HG02678 (cell line): ENCODE results near the gene RNF31.
"Not testable (repeated sequence)": the region's sequence is repeated elsewhere in the genome, so short reads cannot be mapped to it uniquely, and the experiment has no call there.

Experiments used
- ATAC-seq: cut with Tn5 transposase; IDR thresholded peaks from one replicate; pipeline ENCODE4 v1.9.1; 2021; ENCODE audit warnings: mild to moderate bottlenecking, moderate library complexity; ENCODE audit not compliant: unreplicated experiment

The RNF31 gene

DNA sequence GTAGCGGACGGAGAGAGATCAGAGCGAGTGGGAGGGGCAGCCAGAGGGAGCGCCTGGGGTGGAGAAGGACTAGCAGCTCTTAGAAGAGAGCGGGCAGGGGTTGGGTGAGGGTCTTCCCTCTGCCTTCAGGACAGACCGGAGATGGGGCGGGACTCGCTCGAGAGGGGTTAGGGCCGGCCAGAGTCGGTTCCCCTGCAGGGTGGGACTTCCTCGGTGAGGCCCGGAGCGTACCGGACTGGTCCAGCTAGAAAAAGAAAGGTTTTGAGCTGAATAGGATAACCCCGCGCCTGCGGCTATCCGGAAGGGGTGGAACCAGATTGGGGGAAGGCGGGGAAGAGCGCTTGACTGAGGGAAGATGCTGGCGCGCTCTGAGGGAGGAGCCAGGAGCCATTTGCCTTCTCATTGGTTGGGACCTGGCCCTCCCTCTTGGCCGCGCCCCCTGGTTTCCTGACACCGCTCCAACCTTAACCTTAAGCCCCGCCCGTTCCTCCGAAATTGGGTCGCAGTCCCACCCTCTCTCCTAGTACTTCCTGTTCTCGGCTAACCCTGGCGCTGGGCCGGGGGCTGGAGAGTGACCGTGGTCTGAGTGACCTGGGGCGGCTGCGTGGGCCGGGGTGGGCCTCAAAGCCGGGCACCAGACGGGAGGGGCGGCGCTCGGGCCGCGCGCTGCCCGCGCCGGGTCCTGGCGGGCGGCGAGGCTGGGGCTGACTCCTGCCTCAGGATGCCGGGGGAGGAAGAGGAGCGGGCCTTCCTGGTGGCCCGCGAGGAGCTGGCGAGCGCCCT, at the start of gene RNF31:
RNF31 (plus strand) TSS at position 521 of the 783 bp plus-strand sequence; CDS start at position 722, 201 bp downstream.
- ATAC-seq: peak; percentile 84

DNA sequence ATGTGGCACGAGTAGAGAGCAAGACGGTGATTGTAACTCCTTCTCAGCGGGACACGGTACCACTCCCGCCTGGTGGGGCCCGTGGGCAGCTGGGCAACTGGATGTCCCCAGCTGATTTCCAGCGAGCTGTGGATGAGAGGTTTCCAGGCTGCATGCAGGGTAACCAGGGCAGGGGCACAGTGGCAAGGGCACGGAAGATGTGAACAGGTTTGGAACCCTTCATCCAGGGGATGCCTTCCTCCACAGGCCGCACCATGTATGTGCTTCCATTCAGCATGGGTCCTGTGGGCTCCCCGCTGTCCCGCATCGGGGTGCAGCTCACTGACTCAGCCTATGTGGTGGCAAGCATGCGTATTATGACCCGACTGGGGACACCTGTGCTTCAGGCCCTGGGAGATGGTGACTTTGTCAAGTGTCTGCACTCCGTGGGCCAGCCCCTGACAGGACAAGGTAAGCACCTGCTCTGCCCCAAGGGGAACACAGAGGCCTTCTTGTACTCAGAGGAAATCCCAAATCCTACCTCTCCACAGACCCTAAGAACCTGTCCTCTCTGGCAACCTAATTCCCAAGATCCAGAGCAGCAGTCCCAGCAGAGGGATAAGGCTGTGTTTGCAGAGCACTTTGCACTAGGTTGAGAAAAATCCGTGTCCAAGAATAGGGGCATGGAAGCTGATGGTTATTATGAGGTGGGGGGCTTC, 48.9 kb upstream of the RNF31 start:
- no peak for ATAC-seq

DNA sequence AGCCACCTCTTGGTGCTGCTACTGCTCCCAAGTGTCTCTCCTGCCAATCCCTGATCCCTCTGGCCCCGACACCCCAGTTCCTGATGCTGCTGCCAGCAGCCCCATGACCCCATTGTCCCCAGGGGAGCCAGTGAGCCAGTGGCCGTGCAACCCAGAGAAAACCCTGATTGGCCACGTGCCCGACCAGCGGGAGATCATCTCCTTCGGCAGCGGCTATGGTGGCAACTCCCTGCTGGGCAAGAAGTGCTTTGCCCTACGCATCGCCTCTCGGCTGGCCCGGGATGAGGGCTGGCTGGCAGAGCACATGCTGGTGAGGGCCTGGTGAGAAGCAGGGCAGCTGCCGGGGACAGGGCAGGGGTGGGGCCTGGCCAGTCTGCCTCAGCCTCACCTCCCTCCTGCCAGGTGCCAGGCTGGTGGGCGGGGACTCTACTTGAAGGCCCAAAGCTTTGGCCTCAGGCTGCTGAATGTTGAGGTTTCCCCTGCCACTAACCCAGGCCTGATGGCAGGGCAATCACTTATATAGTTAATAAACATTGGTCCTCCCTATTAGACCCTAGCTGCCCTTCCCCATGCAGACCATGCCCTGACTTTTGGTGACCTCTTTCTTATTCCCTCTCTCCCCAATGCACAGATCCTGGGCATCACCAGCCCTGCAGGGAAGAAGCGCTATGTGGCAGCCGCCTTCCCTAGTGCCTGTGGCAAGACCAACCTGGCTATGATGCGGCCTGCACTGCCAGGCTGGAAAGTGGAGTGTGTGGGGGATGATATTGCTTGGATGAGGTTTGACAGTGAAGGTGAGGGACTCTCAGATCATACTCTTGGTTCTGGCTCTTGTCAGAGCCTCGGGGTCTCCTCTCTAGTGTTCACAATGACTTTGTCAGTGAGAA, 48.1 kb upstream of the RNF31 start:
- ATAC-seq: no peak

DNA sequence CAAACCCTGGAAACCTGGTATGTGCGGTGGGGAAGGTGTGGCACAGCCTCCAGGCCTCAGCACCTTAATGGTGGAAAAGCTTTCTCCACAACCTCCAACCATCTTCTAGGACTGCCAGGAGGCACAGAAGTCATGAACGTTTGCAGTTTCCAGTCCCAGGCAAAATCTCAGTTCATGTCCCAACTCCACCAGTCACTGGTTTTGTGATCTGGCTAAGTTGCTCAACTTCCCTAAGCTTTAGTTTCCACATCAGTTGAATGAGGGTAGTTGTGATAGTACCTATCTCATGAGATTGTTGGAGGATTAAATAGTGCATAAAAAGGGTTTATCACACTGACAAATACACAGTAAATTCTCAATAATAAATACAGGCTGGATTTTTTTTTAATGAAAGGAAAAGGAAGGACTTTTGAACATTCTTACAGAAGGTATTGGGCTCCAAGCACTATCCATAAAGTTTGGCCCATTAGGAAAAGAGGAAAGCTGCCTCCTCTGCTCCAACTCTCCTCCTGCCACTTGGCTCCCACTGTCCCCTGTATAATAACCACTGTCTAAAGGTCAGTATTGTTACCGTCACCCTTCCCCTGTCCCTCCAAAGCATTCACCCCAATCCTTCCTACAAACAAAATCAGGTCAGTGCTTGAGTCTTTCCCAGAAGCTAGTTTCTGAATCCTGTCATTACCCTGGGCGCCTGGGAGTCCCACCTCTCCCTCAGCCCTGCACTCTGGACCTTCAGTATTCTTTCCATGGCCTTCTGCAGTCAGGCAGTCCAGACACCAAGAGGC, 46.9 kb upstream of the RNF31 start:
- no peak for ATAC-seq

DNA sequence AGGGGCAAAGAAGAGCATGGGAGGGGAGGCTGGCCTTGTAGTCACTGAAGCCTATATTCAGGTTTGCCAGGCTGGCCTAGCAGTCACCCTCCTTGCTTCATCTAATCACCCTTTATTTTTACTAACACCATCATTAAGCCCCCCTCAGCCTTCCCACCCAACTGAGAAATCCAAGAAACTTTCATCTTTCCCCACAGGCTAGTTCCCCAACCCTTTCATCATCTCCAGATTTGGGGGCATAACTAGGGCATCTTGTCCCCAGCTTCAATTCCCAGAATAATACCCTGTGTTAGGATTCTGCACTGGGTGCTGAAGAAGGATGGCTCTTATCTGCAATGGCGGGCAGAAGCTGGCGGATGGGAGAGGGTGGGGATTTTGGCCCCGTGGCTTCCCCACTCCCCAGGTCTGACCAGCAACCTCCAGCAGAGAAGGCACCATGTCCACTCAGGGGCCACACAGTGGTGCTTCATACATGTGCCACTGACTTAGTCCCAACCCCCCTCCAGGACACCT, 46.3 kb upstream of the RNF31 start:
- no peak for ATAC-seq

DNA sequence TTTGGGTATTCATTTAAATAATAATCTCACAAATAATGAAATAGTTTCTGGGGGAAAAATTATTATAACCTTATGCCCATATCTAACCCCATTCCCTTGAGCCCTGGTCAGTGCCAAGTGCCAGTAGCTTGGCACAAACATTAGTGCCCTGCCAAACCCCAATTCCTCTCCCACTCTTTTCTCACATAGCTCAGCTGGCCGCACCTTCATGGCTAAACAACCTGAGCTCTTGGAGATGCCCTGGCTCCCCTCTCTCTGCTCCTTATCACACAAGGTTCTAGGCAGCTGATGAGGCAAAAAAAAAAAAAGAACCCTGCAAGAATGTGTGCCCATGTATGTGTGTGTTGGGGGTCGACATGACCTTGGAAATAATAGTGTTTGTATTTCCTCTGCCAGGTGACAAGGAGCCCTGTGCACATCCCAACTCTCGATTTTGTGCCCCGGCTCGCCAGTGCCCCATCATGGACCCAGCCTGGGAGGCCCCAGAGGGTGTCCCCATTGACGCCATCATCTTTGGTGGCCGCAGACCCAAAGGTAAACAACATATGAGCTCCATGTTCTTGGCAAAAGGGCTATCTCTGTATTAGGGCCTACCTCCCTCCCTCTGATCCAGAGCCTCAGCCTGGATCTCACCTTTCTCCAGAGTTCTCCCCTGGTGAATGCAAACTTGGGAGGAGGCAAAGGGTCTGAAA, 44.8 kb upstream of the RNF31 start:
- no peak for ATAC-seq

DNA sequence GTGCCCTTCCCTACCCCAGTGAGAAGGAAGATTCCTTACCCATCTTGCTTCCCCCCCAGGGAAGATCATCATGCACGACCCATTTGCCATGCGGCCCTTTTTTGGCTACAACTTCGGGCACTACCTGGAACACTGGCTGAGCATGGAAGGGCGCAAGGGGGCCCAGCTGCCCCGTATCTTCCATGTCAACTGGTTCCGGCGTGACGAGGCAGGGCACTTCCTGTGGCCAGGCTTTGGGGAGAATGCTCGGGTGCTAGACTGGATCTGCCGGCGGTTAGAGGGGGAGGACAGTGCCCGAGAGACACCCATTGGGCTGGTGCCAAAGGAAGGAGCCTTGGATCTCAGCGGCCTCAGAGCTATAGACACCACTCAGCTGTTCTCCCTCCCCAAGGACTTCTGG, 43.8 kb upstream of the RNF31 start:
- ATAC-seq: no peak

DNA sequence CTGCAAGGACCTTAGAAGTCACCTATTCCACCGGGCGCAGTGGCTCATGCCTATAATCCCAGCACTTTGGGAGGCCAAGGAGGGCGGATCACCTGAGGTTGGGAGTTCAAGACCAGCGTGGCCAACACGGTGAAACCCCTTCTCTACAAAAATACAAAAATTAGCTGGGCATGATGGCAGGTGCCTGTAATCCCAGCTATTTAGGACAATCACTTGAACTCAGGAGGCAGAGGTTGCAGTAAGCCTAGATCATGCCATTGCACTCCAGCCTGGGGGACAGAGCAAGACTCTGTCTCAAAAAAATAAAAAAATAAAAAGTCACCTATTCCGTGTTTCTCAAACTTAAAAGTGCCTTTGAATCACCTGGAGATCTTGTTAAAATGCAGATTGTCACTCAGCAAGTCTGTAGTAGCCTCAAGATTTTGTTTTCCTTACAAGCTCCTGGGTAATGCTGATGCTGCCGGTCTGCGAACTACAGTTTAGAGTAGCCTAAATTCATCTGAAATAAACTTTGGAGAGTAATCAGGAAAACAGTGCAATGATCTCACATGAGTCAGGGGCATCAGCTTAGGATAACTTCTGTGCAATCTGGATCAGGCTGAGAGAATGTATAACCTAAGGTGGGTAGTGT, 41.6 kb upstream of the RNF31 start:
- not testable (repeated sequence) for ATAC-seq

DNA sequence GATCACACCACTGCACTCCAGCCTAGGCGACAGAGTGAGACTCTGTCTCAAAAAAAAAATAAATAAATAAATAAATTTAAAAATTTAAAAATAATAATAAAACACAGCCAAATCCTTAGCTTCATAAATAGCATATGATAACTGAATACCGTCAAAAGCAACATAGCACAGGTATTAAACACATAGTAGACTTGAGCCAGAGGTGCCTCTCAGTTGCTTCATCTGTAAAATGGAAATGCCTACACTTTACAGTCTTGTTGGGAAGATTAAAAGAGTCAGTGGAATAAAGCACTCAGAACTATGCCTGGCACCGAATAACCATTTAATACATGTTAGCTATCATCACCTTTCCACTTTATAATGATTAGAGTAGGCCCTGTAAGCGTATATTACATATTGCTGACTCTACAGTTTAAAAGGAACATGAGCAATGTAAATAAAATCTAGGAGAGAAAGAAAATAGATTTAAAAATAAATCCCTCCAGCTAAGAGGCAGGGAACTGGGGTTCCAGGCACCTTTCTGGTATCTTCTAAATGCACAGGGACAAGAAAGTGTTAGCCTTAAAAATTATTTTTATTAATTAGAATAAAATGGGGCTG, 40.5 kb upstream of the RNF31 start:
- no peak for ATAC-seq

DNA sequence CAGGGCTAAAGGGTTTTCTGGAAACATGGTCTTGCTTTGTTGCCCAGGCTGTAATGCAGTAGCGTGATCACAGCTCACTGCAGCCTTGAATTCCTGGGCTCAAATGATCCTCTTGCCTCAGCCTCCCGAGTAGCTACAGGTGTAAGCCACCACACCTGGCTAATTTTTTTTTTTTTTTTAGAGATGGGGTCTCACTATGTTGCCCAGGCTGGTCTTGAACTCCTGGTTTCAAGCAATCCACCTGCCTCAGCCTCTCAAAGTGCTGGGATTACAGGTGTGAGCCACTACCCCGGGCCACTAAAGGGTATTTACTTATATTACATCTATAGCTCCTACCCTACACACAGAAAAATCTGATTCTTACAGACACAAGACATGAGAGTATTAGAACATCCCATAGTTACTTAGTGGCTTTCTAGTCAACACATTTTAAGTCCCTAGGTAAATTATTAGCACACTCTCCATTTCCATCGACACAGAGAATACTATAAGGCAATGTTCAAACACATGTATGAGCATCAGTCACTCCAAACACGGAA, 38.9 kb upstream of the RNF31 start:
- ATAC-seq: peak; percentile 26

DNA sequence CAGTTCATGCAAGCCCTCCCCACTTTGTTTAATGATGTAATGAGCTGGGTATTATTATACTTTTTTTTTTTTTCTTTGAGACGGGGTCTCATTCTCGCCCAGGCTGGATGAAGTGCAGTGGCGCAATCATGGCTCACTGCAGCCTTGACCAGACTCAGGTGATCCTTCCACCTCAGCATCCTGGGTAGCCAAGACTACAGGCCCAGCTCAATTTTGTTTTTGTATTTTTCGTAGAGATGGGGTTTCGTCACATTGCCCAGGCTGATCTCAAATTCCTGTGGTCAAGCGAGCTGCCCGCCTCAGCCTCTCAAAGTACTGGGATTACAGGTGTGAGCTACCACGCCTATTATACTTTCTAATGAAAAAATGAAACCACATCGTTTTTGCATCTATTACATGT, 37.2 kb upstream of the RNF31 start:
- ATAC-seq: no peak

DNA sequence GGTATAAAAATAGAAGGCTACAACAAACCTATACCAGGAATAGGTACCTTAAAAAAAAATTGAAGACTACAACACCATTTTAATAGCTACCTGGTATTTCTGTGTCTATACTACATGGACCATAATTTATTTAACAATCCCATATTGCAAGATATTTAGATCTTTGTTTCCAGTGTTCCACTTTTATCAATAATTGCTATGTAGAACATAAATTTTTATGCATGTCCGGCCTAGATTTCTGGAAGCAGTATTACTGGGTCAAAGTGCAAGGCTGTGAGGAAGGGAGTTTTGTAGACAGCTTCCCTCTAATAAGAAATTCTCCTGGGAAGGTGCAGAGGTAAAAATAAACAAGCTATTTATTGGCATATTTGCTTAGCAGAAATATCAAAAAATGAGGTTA, 36.8 kb upstream of the RNF31 start:
- no peak for ATAC-seq

DNA sequence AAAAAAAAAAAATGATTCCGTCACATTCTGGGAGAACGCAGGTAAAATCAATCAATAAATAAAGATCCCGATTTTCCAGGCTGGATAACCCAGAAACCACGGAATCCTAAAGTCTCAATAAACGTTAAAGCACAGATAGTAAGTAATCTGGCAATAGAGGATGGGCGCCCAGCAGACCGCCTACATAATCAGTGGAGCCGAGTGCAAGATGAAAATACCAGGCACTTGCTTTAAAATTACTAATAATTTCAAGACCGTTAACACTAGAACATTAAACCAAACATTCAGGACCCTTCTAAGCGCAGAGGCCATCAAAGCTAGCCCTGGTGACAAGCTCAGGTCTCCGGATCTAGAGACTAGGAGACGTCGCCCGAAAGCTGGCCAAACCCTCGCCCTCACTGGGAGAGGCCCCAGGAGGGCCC, 33.9 kb upstream of the RNF31 start:
- ATAC-seq: no peak

DNA sequence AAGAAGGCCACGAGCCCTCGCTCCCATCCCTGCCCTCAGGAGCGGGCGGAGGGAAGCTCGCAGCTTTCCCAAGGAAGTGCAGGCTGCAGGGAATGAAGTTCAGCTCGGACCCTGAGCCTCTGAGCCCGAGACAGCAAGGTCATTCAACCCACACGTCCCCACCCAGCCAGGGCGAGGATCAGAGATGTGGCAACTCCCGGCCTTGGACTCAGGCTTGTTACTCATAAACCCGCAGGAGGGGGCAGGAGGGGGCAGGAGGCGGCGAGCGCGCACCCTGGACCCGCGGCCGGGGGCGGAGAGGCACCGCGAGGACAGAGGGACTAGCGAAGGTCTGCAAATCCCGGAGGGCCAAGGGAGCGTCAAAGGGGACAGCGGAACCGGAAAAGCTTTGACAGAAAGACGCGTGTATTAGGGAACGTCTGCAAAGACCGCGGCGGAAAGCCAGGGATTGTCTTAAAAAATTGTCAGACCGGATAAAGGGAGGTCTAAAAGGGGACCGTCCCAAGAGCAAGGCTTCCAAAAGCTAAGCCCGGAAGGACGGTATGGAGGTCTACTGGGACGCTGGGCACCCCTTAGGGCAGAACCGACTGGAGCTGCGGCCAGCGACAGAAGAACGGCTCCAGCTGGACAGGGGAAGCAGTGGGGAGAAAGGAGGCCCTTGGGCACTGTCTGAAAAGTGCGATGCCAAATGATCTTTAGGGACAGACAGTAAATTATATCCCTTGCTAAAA, 33.3 kb upstream of the RNF31 start:
- ATAC-seq: peak; percentile 27

DNA sequence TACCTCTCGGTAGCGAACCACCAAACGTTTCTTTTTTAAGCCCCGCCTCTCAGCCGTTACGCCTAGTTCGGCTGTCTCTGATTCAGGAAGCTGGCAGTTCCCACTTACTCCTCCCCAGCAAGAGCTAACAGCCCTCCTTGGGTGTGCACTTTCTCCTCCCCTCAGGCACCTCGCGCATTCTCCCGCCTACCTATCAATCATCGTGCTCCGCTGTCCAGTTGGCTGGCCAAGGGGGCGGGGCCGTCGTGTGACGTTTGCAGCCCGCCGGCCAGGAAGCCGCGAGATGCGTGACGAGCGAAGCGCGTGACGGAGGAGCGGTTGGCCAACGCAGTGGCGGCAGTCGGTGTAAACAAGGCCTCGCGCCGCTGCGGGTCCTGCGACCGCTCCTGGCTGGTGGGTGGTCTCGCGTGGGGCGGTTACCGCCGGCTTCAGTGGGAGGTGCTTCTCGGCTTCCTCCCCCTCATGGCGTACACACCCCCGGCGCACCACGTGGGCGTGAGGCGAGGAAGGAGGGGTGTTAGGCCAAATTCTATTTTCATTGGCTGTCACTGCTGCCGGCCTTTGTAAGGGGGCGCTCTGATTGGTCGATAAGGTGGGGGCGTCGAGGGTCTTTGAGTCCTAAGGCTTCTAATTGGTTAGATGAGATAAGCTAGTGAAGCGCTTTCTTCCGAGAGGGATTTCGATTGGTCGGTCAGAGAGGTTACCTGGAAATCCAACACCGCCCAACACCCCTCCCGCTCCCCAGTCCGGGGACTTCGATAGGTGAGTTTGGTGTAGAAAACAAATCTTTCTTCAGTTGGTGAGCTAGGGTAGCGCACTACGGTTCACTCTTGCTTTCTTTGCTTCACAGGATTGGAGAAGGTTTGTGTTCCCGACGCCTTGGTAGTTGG, 32.5 kb upstream of the RNF31 start, which contains the start of the genes DCAF11 and NRL:
DCAF11 (plus strand) TSS at position 246 of the 890 bp plus-strand sequence. CDS start 818 bp downstream, outside the sequence.
NRL (minus strand) TSS at position 418 of the 890 bp plus-strand sequence. CDS start 32,101 bp downstream, outside the sequence.
- peak; percentile 82 for ATAC-seq

DNA sequence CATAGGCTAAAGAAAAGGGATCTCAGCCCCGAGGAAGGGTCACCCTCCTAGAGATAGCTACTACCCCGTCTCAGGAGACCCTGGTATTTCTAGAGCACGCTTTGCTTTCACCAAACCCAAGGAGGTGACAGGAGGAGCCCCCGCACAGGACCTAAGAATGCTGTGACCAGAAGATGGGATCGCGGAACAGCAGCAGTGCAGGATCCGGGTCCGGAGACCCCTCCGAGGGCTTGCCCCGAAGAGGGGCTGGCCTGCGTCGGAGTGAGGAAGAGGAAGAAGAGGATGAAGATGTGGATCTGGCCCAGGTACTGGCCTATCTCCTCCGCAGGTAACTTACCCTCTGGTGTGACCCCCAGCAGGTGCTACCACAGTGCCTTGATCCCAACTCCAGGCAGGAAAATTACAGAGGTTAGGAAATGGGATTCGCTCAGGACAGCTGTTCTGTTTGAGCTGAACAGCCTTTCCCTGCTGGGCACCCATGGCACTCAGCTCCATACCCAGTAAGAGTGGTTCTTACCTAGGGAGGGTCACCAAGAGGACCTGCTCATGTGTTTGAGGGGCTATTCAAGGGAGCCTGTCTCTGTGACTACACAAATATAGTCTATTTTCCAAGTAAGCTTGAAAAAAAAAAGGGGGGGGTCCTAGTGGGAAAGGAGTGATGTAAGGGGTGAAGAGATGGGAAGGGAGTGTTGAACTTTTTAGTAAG, 31.7 kb upstream of the RNF31 start:
- no peak for ATAC-seq
